Gastroesophageal sphincter (tissue), 3 donors: Measurements from ENCODE around the gene GNG4.
A peak's percentile ranks its signal among the peaks of the same experiment; 100 is the strongest.

ENCODE experiments used
- POLR2A ChIP-seq, 2 donors: fragments of 450-650 bp; IDR thresholded peaks; one replicate each; pipeline ENCODE4 v1.6.1; 2017; ENCODE audit warnings: antibody characterized with exemption in 2 of 2, mild to moderate bottlenecking in 2 of 2, moderate library complexity in 1 of 2
- TF ChIP-seq, protein P1 (sequence below), 4 experiments: fragments of 200-600 bp in 2 of 4; fragments of 450-650 bp in 2 of 4; sonication (generic) in 1 of 4; IDR thresholded peaks; one replicate each; pipeline ENCODE4 v1.5.1; 2017 to 2019; ENCODE audit warnings: antibody characterized with exemption in 4 of 4, mild to moderate bottlenecking in 2 of 4, moderate library complexity in 2 of 4

DNA sequence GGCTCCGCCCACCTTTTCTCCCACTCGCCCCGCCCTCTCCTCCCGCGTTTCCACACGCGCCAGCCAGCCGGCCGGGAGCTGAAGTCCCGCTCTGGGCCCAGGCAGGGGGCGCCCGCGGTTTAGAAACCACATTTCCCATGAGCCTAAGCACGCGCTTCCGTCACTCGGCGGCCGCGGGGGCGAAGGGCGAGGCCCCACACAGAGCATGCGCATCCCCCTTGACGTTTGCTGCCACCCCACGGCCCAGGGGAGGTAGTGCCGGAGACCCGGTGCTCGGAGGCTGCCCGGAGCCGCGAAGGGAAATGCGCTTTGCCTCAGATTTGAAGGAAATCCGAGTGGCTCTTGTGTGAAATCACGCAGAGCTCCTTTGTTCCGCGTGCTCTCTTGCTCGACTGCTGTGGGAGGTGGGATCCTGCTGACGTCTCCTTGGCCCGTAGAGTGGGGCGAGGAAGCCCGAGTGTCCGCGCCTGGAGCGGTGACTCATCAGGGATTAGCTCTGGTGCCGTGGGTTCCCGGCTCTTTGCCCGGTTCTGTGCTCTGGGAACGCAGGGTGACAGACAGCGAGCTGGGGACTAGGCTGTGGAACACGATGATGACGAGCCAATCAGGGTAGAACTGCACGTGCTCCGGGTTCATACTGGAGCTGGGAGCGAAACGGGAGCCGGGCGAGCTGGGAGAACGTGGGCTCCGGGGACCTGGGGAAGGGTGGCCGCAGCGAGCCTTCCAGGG is 144.9 kb downstream of the GNG4 start:
- TF ChIP-seq, protein P1, sequence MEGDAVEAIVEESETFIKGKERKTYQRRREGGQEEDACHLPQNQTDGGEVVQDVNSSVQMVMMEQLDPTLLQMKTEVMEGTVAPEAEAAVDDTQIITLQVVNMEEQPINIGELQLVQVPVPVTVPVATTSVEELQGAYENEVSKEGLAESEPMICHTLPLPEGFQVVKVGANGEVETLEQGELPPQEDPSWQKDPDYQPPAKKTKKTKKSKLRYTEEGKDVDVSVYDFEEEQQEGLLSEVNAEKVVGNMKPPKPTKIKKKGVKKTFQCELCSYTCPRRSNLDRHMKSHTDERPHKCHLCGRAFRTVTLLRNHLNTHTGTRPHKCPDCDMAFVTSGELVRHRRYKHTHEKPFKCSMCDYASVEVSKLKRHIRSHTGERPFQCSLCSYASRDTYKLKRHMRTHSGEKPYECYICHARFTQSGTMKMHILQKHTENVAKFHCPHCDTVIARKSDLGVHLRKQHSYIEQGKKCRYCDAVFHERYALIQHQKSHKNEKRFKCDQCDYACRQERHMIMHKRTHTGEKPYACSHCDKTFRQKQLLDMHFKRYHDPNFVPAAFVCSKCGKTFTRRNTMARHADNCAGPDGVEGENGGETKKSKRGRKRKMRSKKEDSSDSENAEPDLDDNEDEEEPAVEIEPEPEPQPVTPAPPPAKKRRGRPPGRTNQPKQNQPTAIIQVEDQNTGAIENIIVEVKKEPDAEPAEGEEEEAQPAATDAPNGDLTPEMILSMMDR (IDR thresholded peaks at IDR 0.05): peak; percentile 59 to 95 (median 90)
- peak; percentile 24 to 45 for TF ChIP-seq POLR2A (IDR thresholded peaks at IDR 0.05)
